NCI-H2081 (cell line): Measurements from ENCODE around the gene MAD1L1.
"Not testable (repeated sequence)": the region's sequence is repeated elsewhere in the genome, so short reads cannot be mapped to it uniquely, and the experiment has no call there.

ENCODE experiments used
- DNase-seq, 2 experiments: peaks; one replicate each; lab custom pipeline; 2025; lab: John Stamatoyannopoulos, UW

MAD1L1 gene

DNA sequence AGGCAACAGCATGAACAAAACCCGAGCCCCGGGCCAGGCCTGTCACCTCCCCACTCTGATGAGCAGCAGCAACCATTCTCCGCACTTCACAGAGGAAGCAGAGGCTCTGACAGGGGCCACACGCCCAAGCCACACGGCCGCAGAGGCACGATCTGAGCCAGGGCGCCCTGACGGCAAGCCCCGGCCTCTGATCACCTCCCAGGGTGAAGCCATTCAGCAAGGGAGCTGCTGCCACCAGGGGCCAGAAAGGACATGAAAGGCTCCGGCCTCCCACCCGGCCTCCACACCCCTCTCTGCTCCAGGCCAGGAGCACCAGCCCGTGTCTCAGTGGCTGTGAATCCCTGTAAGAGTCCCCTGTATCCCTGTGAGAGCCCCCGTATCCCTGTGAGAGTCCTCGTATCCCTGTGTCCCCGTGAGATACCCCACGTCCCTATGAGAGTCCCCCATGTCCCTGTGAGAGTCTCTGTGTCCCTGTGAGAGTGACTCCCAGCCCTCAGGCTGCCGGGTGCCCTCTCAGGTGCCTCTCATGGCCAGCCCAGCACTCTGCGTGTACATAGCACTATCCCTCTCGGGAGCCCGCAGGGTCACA, 187.8 kb downstream of the MAD1L1 start:
- DNase-seq, result no peak

- no peak for DNase-seq
These were observed 188.3 kb downstream of the MAD1L1 start for GRCh38 chr7:2044311-2044882.

- DNase-seq, result no peak
These were observed 189.3 kb downstream of the MAD1L1 start for GRCh38 chr7:2043316-2044039.

- no peak for DNase-seq
These were observed 190.1 kb downstream of the MAD1L1 start for GRCh38 chr7:2042650-2043049.

GRCh38 chr7:2041496-2042367, 191.0 kb downstream of the MAD1L1 start:
- no peak for DNase-seq

- DNase-seq, result peak in 1 of 2 experiments; percentile 39
These were observed 191.9 kb downstream of the MAD1L1 start for GRCh38 chr7:2040893-2041270.

GRCh38 chr7:2040201-2040892, 192.4 kb downstream of the MAD1L1 start:
- DNase-seq, result no peak

- no peak for DNase-seq
These were observed 193.6 kb downstream of the MAD1L1 start for GRCh38 chr7:2038931-2039728.

- no peak for DNase-seq
These were observed 194.8 kb downstream of the MAD1L1 start for GRCh38 chr7:2037808-2038522.

DNA sequence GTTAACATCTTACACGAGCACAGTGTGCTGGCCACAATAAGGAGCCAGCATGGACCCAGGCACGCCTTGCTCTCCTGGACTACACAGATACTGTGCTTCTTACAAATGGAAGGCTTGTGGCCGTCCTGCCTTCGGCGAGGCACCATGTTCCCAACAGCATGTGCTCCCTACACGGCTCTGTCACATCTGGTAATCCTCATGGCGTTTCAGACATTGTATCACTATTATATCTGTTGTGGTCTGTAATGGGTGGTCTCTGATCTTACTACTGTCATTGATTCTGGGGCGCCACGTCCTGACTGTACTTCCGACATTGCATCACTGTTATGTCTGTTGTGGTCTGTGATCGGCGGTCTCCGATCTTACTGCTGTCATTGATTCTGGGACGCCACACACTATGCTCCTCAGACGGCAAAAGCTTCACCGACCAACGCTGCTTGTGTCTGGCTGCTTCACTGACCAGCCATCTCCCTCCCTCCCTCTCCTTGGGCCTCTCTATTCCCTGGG, 195.4 kb downstream of the MAD1L1 start:
- DNase-seq, result no peak

GRCh38 chr7:2036786-2037185, 196.0 kb downstream of the MAD1L1 start:
- no peak for DNase-seq

DNA sequence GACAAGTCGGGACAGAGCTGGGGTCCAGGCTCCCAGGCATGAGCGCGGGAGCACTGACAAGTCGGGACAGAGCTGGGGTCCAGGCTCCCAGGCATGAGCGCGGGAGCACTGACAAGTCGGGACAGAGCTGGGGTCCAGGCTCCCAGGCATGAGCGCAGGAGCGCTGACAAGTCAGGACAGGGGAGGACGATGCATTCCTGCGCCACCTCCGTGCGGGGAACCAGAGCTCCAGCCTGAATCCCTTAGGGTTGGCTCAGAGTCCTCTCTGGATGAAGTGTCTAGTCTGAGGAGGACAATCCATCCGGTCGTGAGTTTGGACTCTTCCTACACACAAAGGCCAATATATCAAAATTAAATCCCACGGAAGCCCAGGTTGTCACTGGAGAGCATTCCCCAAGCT, 196.5 kb downstream of the MAD1L1 start:
- DNase-seq, result not testable (repeated sequence)

GRCh38 chr7:2034291-2035201, 198.2 kb downstream of the MAD1L1 start:
- DNase-seq, result no peak

- no peak for DNase-seq
These were observed 199.1 kb downstream of the MAD1L1 start for GRCh38 chr7:2033586-2034135.

DNA sequence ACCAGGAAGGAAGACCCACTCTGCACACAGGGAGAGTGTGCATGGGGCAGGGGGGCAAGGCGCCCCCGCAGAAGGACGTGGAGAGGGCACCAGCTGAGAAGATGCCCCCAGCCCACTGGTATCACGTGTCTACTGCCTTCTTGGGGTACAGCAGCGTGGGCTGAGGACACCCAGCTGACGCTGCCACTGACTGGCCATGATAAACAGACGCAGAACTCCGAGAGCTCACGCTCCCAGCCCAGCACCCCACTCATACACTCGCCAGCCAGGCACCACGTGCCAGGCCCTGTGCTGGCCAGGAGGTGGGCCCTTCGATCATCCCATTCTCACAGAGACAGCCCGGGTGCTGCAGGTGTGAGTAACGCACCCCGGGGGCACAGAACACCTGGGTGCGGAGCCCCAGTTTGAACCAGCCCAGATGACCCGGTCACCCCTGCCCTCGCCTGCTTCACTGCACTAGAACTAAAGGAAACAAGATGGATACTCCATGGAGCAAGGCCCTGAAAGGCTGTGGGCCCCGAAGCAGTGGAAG, 199.8 kb downstream of the MAD1L1 start:
- no peak for DNase-seq

DNA sequence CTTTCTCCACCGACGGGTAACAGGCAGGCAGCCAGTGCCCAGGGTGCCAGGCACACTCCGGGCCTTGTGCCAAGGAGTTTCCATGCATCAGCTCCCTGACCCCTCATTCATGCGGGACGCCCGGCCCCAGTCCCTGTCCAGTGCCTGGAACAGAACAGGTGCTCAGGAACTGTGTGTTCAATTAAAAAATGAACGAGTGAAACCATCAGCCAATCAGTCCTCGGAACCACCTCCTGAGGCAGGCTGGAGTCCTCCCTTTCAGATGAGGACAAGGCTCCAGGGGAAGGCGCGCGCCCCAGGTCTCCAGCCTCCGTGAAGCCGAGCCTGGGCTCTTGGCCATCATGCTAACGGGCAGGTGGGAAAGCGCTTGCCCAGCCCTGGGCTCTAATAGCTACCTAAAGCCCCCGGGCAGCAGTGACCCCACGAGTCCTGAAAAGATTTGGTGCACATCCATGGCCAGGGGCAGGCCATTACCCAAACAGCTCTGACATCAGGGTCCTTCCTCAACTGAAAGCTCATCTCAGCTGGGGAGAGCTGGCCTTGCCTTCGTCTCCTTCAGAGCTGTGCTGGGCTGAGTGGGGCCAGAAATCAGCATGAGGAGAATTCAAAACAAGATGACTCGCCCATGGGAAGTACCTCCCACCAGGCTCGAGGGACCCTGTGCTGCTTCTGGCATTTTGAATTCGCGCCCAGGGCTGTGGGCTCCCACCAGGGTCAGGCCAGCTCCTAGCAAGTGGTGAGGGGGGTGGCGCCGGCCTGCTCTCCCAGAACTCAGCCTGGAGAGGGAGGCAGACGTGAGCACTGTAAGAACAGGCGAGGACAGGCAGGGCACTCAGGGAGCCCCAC, 200.5 kb downstream of the MAD1L1 start:
- no peak for DNase-seq

- no peak for DNase-seq
These were observed 201.3 kb downstream of the MAD1L1 start for GRCh38 chr7:2031451-2031845.
